ENCODE data around the gene NCBP2.

The NCBP2 gene

DNA sequence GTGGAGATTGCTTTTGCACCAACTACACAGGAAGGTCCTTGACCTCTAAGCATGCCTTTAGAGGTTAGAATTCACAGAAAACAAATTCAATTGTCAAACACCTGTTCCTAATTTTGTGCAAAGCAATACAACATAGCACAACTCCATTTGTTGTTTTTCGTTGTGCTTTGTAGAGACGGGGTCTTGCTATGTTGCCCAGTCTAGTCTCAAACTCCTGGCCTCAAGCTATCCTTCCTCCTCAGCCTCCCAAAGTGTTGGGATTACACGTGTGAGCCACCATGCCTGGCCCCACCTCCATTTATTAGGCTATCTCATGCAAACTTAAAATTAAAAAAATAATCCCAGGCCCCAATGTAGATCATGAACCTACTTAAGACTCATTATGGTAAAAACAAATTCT, 6.0 kb downstream of the NCBP2 start:
- no peak for DNase-seq

DNA sequence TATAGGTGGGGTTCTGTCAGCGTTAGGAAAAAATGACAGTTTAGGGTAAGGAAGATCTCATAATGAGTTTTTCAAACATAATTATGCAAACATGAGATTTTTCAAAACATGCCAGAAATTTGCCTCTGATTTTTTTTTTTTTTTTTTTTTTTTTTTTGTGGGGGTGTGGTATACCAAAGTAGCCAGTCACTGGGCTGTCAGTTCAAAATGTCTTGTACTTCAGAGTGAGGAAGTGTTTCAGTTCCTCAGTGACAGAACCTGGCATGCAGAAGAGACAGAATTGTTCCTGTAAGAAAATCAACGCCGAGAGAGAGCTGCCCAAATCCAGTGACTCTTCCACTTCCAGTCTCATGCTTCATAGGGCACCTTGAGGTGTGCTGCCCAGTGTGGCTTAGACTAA, 9.7 kb downstream of the NCBP2 start:
- DNase-seq: no peak

DNA sequence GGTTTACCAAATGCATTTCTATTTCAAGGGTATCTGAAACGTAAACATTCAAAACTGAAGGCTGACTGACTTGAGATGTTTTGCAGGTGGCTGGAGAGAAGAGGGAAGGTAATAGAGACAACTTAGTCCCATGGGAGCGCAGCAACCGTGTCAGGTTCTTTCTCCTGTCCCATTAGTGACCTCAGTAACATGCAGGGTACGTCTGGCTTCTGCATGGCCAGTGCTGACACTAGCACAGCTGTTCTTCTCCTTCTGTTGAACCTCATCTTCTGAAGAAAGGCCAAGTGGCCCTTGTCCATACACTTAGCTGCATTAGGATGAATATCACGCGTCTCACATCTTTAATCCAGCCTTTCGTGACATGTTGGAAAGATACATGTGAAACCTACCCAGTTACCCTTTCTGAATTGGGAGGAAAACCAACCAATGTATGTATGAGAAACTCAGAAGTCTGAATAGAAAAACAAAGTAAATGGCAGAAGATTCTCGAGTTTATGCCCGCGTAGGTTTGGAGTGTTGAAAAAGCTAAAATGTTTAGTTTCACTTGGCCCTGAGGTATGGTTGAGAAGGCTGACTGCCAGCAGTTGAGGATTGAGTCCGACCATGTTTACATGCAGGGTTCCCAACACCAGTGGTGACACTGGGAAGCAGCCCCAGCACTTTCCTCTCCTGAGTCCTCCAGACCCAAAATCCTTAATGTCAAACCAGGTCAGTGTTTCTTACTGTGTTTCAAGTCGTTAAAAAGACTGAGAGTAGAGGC, 10.3 kb downstream of the NCBP2 start:
- no peak for DNase-seq

DNA sequence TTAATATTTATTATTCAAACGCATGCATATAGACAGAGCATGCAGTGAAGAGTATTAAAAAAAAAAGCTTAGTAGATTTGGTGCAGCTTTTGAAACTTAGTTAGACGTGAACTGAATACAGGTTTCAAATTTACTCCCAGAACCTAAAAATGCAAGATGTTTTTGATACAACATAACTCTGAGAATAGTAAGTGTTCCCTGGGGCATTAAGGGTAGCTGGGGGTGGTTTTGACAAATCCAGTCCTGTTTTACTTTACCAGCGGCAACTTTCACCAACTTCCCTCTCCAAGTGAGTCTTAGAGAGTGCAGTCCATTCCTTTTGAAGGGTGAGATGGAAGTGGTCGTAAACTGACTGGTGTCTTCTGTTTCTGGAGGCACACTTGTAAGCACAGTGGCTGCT, 11.2 kb downstream of the NCBP2 start:
- no peak for DNase-seq

DNA sequence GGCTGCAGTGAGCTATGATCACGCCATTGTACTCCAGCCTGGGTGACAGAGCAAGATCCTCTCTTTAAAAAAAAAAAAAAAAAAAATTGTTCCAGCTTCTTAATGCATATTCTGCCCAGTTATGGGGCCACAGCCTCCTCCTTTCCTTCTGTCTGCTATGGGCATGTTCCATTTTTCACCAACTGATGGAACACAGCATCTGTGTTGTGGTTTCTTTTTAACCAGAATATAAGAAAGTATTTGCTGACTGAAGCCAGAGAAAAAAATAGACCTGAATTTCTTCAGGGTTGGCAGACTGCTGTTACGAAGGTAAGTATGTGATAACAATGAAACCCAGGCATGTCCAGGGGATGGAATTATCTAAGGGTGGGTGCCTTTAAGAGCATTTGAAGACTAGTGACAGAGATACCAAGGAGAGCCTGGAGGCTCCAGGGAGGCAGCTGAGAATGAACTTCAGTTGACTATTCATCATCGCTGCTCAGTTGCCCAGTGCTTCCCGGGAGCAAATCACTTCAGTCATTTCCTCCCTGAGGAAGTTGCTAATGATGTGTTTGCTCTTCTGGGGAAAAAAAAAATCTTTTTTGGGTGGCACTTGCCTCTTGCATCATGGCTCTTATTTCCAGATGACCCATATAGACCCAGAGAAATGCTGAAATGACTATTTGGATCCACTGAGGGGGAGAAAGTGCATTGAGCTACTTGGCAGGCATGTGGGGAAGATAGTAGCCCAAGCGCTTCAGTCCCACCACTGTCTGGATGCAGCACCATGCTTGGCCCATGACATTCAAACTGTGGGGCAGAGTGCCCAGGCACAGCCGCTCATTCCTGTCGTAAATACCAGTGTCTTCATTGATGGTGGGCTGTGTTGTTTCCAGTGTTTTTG, 14.5 kb downstream of the NCBP2 start:
- DNase-seq: no peak

DNA sequence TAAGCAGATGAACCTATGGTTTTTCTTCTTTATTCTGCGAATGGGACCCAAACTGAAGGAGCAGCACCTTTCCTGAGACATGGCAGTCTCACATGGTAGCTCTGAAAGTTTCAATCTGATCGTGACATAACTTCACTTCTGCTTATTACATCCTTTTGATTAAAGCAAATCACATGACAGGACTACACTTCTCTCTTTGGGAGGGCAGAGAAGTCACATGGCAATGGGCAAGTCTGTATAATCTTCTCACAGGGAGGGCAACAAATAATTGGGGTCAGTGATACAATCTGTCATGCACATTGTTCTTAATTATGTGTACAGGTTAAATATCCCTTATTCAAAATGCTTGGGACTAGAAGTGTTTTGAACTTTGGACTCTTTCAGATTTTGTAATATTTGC, 21.6 kb downstream of the NCBP2 start:
- no peak for DNase-seq

DNA sequence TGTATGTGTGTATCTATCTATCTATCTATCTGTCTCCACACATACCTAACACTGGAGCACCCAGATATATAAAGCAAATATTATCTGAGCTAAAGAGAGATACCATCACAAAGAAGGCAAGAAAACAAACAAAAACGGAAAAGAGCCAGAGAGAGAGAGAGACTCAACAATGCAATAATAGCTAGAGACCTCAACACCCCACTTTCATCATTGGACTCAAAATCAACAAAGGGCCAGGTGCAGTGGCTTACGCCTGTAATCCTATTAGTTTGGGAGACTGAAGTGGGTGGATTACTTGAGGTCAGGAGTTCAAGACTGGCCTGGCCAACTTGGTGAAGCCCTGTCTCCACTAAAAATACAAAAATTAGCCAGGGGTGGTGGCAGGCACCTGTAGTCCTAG, 23.4 kb downstream of the NCBP2 start:
- DNase-seq: no peak

DNA sequence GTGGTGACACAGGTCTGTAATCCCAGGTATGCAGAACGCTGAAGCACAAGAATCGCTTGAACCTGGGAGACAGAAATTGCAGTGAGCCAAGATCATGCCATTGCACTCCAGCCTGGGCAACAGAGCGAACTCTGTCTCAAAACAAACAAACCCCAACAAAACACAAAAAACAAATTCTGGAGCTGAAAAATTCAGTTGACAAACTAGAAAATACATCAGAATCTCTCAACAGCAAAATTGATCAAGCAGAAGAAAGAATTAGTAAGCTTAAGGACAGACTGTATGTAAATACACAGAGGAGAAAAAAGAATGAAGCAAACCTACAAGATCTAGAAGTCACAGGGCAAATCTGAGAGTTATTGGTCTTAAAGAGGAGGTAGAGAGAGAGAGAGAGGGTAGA, 25.3 kb downstream of the NCBP2 start:
- DNase-seq: no peak

DNA sequence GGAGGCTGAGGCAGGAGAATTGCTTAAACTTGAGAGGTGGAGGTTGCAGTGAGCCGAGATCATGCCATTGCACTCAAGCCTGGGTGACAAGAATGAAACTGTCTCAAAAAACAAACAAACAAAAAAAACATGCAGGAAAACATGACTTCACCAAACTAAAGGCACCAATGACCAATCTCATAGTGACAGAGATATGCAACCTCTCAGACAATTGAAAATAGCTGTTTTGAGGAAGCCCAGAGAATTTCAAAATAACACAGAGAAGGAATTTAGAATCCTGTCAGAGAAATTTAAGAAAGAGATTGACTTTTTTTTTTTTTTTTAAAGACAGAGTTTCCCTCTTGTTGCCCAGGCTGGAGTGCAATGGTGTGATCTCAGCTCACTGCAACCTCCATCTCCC, 26.1 kb downstream of the NCBP2 start:
- no peak for DNase-seq

DNA sequence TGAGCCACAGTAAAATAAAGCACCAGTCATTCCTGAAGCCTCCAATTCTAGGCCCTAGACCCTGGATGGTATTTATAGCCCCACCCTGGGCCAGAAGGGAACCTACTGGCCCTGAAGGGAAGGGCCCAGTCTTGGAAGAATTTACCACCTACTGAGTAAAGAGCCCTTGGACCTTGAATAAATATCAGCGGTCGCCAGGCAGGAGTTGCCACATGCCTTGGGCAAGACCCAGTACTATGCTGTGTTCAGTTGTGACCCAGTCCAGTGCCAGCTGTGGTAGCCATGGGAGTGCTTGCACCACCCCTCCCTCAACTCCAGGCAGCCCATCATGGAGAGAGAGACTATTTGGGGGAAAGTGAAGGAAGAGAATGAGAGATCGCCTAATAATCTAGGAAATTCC, 27.0 kb downstream of the NCBP2 start:
- no peak for DNase-seq

DNA sequence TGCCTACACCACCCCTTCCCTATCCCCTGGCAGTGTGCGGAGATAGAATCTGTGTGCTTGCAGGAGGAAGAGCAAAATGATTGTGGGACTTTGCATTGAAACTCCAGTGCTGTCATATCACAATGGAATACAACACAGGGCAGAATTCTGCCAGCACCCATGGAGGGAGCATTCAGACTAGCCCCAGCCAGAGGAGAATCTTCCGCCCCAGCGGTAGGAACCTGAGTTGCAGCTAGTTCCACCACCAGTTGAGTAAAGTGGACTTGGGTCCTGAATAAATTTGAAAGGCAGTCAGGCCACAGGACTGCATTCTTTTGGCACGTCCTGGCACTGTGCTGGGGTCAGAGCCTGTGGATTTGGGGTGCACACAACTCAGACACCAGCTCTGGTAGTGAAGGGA, 27.5 kb downstream of the NCBP2 start:
- DNase-seq: no peak

DNA sequence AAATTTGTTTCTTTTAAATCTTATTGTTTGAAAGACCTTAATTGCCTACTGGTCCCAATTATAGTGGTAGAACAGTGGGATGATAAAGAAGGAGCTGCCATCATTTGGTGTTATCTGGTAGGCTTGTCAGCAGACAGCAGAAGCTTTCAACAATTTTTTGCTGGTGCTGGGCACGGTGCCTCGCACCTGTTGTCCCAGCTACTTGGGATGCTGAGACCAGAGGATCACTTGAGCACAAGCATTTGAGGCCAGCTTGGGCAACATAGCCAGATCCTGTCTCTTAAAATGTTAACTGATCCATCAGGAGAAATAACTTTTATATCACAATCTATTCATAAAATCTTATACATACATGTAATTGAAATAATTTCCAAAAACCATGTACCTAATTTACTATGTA, 38.6 kb downstream of the NCBP2 start:
- no peak for DNase-seq

DNA sequence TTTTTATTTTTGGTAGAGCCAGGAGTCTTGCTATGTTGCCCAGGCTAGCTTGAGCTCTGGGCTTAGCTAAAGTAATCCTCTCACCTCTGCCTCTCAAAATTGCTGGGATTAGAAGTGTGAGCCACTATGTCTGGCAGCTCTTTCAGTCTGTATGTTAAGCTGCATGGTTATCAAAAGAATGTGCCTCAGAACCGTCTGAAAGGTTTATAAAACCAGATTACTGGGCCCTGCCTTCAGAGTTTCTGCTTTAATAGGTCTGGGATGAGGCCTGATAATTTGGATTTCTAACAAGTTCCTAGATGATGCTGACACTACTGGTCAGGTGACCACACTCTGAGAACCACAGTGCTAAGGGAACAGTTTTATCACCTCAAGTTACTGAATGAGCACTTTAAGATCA, 40.0 kb downstream of the NCBP2 start:
- DNase-seq: no peak

DNA sequence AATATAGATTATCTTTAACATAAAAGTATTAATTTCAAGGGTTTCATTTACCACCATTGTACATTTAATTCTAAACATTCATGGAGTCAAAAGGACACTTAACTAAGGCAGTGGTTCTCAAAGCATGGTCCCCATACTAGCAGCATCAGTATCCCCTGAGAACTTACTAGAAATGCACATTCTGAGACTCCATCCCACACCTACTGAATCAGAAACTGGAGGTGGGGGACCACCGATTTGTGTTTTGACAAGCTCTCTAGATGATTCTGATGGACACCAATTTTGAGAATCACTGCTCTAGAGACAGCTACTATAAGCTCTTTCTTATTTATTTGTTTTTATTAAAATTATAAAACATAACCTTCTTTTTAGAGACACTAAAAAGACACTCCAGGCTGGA, 40.6 kb downstream of the NCBP2 start:
- no peak for DNase-seq

DNA sequence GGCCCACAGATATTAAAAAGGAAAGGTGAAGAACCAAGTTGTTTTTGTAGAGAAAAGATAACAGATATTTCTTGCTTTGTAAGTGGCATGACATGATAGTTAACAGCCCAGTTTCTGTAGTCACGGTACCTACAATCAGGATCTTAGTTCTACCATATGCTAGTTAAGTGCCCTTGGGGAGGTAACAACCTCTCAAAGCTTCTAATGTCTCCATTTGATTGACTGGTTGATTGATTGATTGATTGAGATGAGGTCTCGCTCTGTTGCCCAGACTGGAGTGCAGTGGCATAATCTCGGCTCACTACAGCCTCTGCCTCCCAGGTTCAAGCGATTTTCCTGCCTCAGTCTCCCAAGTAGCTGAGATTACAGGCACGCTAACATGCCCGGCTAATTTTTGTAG, 46.1 kb downstream of the NCBP2 start:
- DNase-seq: no peak

DNA sequence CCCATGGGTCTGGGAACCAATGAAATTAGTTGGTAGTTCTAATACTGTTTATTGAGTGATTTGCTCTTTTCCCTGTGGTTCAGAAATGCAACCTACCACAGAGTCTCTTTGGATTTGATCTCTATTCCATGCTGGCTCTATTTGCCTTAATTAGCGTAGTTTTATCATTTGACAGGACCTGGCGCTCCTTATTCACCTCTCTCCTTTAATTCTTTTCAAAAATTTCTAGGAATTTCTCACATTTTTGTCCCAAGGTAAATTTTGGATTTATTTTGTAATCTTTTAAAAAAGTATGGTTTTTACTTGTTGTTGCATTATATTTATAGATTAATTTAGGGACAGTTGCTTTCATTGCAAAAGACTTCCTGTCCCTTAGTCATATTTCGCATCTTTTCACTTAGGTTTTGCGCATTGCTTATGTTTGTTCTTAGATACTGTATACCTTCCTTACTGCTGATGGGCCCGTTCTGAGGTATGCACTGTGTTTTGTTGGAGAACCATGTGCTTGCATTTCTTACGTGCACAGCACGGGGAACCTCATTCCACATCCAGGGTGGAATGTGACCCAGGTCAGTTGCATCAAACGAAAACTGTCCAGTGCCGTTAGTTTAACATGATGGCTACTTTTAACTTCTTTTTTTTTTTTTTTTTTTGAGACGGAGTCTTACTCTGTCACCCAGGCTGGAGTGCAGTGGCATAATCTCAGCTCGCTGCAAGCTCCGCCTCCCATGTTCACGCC, 47.6 kb downstream of the NCBP2 start:
- DNase-seq: no peak

DNA sequence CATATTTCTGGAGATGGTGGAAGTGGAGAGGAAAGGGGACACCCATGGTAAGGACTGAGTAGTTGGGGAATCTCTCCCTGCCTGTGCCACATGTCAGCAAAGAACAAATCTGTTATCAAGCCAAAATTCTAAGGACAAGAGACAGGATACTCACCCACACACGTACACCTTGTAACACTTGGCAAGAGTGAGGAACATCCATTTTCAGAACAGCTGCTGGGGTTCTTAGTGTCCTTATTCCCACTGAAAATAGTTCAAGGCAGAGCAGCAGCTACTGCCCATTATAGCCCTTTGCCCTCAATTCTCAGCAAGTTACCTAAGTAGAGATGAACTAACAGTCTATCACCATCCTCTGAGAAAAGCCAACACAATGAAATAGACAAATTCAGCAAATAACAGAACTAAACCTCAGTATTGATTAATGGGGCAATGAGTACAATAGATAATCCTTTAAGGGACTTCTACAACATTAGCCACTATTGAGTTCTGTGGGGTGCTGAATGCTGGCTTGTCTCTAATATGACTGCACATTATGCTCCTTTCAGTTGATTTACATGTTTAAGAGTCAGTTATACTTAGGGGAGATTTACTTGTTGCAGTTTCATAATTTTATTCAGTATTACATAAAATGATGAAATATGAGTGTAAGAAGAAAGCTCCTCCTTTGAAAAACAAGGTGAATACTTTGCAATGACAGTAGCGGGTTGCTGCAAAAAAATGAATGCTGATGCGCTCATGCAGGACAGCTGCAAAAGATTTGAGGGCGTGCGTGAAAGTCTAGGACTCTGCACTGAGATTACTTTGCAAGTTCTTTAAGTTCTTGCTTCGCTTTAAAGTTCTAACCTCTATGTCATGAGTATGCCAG, 52.3 kb downstream of the NCBP2 start:
- DNase-seq: no peak

DNA sequence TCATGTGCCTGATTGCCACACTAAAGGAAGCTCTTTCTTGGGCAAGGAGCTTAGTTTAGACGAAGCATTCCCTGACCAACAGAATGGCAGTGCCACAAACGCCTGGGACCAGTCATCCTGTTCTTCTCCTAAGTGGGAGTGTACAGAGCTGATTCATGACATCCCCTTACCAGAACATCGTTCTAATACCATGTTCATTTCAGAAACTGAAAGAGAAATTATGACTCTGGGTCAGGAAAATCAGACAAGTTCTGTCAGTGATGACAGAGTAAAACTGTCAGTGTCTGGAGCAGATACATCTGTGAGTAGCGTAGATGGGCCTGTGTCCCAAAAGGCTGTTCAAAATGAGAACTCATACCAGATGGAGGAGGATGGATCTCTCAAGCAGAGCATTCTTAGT, 56.2 kb downstream of the NCBP2 start:
- DNase-seq: no peak

All from NCI-H1436 (cell line).